HG03342 (cell line): ENCODE data around the gene HEPACAM.

Experiments
- ATAC-seq: cut with Tn5 transposase; IDR thresholded peaks from one replicate; pipeline ENCODE4 v1.9.1; 2021; ENCODE audit warnings: mild to moderate bottlenecking, moderate library complexity; ENCODE audit not compliant: unreplicated experiment

The HEPACAM gene

GRCh38 chr11:124900464-124900863, 35.4 kb downstream of the HEPACAM start:
- no peak for ATAC-seq

- no peak for ATAC-seq
Measured at GRCh38 chr11:124899383-124900145, 36.3 kb downstream of the HEPACAM start.

- no peak for ATAC-seq
Measured at GRCh38 chr11:124898711-124899110, 37.1 kb downstream of the HEPACAM start.

GRCh38 chr11:124898263-124898680, 37.6 kb downstream of the HEPACAM start:
- ATAC-seq = no peak

GRCh38 chr11:124897674-124898262, 38.1 kb downstream of the HEPACAM start, which contains the start of gene ROBO4:
Gene ROBO4, minus strand, starts transcription at chr11:124897865. Its CDS starts 70 bp downstream, at chr11:124897795.
- ATAC-seq = no peak

- no peak for ATAC-seq
Measured at GRCh38 chr11:124896821-124897391, 38.9 kb downstream of the HEPACAM start.

- ATAC-seq = no peak
Measured at GRCh38 chr11:124896071-124896750, 39.6 kb downstream of the HEPACAM start.

- no peak for ATAC-seq
Measured at GRCh38 chr11:124895471-124895971, 40.3 kb downstream of the HEPACAM start.

- no peak for ATAC-seq
Measured at GRCh38 chr11:124894606-124895430, 41.0 kb downstream of the HEPACAM start.

GRCh38 chr11:124893781-124894401, 42.0 kb downstream of the HEPACAM start:
- ATAC-seq = no peak

- ATAC-seq = no peak
Measured at GRCh38 chr11:124892750-124893454, 42.9 kb downstream of the HEPACAM start.

GRCh38 chr11:124892146-124892545, 43.7 kb downstream of the HEPACAM start:
- ATAC-seq = no peak

- no peak for ATAC-seq
Measured at GRCh38 chr11:124891373-124891861, 44.4 kb downstream of the HEPACAM start.

- no peak for ATAC-seq
Measured at GRCh38 chr11:124890683-124891372, 45.0 kb downstream of the HEPACAM start.

- no peak for ATAC-seq
Measured at GRCh38 chr11:124890151-124890550, 45.7 kb downstream of the HEPACAM start.

GRCh38 chr11:124889191-124890091, 46.4 kb downstream of the HEPACAM start:
- ATAC-seq = no peak

- no peak for ATAC-seq
Measured at GRCh38 chr11:124887667-124888013, 48.2 kb downstream of the HEPACAM start.
